HEK293T (cell line): ENCODE results near the gene JMJD1C.

ENCODE experiments used
- ARNT ChIP-seq: fragments of 450-650 bp; IDR thresholded peaks from 2 replicates; pipeline ENCODE4 v1.6.1; 2017; ENCODE audit warnings: mild to moderate bottlenecking
- BHLHE40 ChIP-seq: fragments of 450-650 bp; IDR thresholded peaks from 2 replicates; pipeline ENCODE4 v1.6.1; 2016; ENCODE audit warnings: mild to moderate bottlenecking, moderate library complexity, borderline replicate concordance
- ELF4 ChIP-seq: fragments of 450-650 bp; IDR thresholded peaks from 2 replicates; pipeline ENCODE4 v1.6.1; 2017; ENCODE audit warnings: antibody characterized with exemption
- FOXA1 ChIP-seq: fragments of 450-650 bp; IDR thresholded peaks from 2 replicates; pipeline ENCODE4 v1.6.1; 2016; ENCODE audit warnings: mild to moderate bottlenecking
- FOXK2 ChIP-seq: fragments of 450-650 bp; IDR thresholded peaks from 2 replicates; pipeline ENCODE4 v1.6.1; 2016; ENCODE audit warnings: mild to moderate bottlenecking
- HDGF ChIP-seq: fragments of 450-650 bp; IDR thresholded peaks from 2 replicates; pipeline ENCODE4 v1.6.1; 2017; ENCODE audit warnings: antibody characterized with exemption, borderline replicate concordance
- LEF1 ChIP-seq: fragments of 450-650 bp; IDR thresholded peaks from 2 replicates; pipeline ENCODE4 v1.6.1; 2017; ENCODE audit warnings: mild to moderate bottlenecking, borderline replicate concordance
- NFRKB ChIP-seq: fragments of 450-650 bp; IDR thresholded peaks from 2 replicates; pipeline ENCODE4 v1.6.1; 2016; ENCODE audit warnings: mild to moderate bottlenecking, moderate library complexity
- SP1 ChIP-seq: fragments of 450-650 bp; IDR thresholded peaks from 2 replicates; pipeline ENCODE4 v1.6.1; 2017
- TARDBP ChIP-seq: fragments of 450-650 bp; IDR thresholded peaks from 2 replicates; pipeline ENCODE4 v1.6.1; 2016
- ZNF384 ChIP-seq: fragments of 450-650 bp; IDR thresholded peaks from 2 replicates; pipeline ENCODE4 v1.6.1; 2016
- TF ChIP-seq, protein P1 (sequence below): fragments of 450-650 bp; IDR thresholded peaks from 2 replicates; pipeline ENCODE4 v1.6.1; 2016

DNA sequence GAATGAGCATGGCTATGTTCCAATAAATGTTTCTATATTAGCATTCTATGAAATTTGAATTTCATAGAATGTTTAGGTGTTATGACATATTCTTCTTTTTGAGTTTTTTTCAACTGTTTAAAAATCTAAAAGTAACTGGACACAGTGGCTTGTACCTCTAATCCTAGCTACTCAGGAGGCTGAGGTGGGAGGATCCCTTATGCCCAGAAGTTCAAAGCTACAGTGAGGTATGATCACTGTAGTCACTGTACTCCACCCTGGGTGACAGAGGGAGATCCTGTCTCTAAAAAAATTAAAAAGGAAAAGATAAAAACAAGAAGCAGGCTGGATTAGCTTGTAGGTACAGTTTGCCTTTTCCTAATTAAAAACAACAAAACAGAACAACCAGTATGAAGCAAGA is 237.5 kb downstream of the JMJD1C start:
- TF ChIP-seq BHLHE40 (no peak), FOXA1 (no peak), FOXK2 (no peak), NFRKB (no peak), ARNT (no peak), ELF4 (no peak), ZNF384 (no peak), TARDBP (no peak), LEF1 (no peak), HDGF (no peak), SP1 (no peak)
- TF ChIP-seq, protein P1, sequence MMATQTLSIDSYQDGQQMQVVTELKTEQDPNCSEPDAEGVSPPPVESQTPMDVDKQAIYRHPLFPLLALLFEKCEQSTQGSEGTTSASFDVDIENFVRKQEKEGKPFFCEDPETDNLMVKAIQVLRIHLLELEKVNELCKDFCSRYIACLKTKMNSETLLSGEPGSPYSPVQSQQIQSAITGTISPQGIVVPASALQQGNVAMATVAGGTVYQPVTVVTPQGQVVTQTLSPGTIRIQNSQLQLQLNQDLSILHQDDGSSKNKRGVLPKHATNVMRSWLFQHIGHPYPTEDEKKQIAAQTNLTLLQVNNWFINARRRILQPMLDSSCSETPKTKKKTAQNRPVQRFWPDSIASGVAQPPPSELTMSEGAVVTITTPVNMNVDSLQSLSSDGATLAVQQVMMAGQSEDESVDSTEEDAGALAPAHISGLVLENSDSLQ = no peak
